ENCODE data around the gene FN3K. TPM values are rescaled to one million over a fixed set of nuclear protein-coding genes. Genes with fewer than 3 reads are reported as not detected.

The FN3K gene
- total RNA-seq, 1 donor from 2014 or later: 33.7 TPM

DNA sequence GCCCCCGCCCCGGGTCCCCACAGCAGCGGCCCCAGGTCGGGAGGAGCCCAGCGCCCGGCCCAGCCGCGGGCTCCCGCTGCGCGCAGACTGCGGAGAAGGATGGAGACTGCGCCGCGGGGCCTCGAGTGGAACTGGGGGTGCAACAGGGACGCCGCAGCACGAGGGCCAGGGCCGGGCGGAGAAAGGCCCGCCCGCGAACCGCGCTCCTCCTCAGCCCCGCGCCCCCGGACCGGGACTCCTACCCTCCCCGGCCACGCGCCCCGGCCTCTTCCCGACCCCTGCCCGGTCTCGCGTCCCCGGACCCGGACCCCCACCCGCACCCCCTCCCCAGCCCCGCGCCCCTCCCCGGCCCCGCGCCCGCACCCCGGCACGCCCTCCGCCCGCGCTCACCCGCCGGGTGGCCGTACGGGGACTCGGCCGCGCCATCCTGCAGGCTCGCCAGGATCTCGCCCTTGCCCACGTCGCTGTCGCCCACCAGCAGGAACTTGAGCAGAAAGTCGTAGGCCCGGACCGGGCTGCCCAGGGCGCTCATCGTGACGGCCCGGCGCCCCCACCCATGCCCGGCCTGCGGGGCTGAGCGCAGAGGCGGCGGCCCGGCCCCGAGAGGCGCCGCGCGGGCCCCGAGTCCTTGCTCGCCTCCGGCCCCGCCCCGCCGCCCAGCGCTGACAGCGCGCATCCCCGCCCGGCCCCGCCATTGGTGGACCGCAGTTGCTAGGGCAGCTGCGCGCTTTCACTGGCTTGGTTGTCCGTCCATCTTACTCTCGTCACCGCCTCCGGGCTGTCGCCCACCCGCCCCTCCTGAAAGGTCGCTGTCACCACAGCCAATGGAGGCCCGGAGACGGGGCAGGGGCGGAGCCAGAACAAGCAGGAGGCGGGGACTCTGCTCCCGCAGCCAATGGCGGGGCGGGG lies 37.1 kb upstream of the FN3K start, which contains the start of gene RAB40B:
TSS of gene RAB40B (minus strand) at position 634 of the 909 bp plus-strand sequence. CDS start at position 532, 102 bp downstream.
- Mint-ChIP-seq H3K27me3 (ENCODE audit: unreplicated experiment) (peaks cover 11% of the 10 kb centered on the region), H3K4me1 (ENCODE audit: low read depth, unreplicated experiment) (no peaks in the 10 kb centered on the region)
- no peak for TF ChIP-seq CTCF (IDR thresholded peaks at IDR 0.05; ENCODE audit: partially characterized antibody, unreplicated experiment)

DNA sequence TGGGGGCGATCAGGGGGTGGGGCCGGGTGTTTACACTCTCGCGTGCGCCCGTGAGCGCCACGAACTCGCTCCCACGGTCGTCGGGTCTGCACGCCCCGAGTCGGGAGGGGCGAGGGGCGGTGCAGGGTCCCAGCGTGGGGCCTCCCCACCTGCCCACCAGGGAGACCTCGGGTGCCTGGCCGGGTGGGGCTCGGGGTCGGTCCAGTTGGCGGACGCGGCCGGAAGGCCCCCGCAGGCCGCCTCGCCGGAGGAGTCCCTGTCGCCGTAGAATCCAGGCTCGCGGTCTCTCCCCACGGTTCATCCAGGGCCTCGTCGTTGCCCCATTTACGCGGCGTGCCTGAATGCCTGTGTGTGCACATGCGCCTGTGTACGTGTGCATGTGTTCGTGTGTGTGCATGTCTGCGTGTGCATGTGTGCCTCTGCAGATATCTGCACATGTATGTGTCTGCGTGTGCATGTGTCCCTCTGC lies 36.4 kb upstream of the FN3K start:
- no peak for DNase-seq
- peaks cover 11% of the 10 kb centered on the region for H3K27me3 Mint-ChIP-seq (ENCODE audit: unreplicated experiment)
- TF ChIP-seq CTCF (IDR thresholded peaks at IDR 0.05; ENCODE audit: partially characterized antibody, unreplicated experiment): no peak
- H3K4me1 Mint-ChIP-seq (ENCODE audit: low read depth, unreplicated experiment): no peaks in the 10 kb centered on the region
- H3K27ac Mint-ChIP-seq (ENCODE audit: unreplicated experiment): peak overlapping the region; percentile 59
- H3K9me3 Mint-ChIP-seq (ENCODE audit: unreplicated experiment): peaks cover 13% of the 10 kb centered on the region
- H3K4me3 Mint-ChIP-seq (ENCODE audit: unreplicated experiment): peak overlapping the region; percentile 96
- H3K36me3 Mint-ChIP-seq (ENCODE audit: unreplicated experiment): peaks cover 12% of the 10 kb centered on the region

More for the DNA sequence above, 37.1 kb upstream of the FN3K start, which contains the start of gene RAB40B:
- H3K9me3 Mint-ChIP-seq (ENCODE audit: unreplicated experiment): peaks cover 13% of the 10 kb centered on the region
- peak; percentile 99 for DNase-seq
- peak within 1 kb of the TSS; percentile 96 for H3K4me3 Mint-ChIP-seq (ENCODE audit: unreplicated experiment)
- H3K27ac Mint-ChIP-seq (ENCODE audit: unreplicated experiment): peak within 1 kb of the TSS; percentile 59
- peaks cover 12% of the 10 kb centered on the region for H3K36me3 Mint-ChIP-seq (ENCODE audit: unreplicated experiment)

DNA sequence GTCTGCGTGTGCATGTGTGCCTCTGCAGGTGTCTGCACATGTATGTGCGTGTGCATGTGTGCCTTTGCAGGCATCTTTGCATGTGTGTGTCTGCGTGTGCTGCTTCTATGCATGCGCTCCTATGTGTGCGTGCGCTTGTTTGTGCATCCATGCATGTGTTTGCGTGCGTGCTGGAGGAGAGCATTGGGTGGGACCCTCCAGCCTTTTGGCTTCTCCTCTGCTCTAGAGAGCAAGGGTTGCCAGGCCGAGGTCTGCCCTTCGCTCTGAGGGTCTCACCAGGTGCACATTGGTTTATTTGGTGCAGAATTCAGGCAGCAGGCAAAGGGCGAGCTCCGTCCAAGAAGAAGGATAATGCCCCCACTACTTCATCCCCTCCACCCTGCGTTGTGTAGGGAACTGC lies 35.9 kb upstream of the FN3K start:
- peaks cover 12% of the 10 kb centered on the region for H3K9me3 Mint-ChIP-seq (ENCODE audit: unreplicated experiment)
- peaks cover 10% of the 10 kb centered on the region for H3K36me3 Mint-ChIP-seq (ENCODE audit: unreplicated experiment)
- no peaks in the 10 kb centered on the region for H3K4me1 Mint-ChIP-seq (ENCODE audit: low read depth, unreplicated experiment)
- peak overlapping the region; percentile 96 for H3K4me3 Mint-ChIP-seq (ENCODE audit: unreplicated experiment)
- no peak for TF ChIP-seq CTCF (IDR thresholded peaks at IDR 0.05; ENCODE audit: partially characterized antibody, unreplicated experiment)
- H3K27ac Mint-ChIP-seq (ENCODE audit: unreplicated experiment): peak overlapping the region; percentile 59
- no peak for DNase-seq
- peaks cover 11% of the 10 kb centered on the region for H3K27me3 Mint-ChIP-seq (ENCODE audit: unreplicated experiment)

DNA sequence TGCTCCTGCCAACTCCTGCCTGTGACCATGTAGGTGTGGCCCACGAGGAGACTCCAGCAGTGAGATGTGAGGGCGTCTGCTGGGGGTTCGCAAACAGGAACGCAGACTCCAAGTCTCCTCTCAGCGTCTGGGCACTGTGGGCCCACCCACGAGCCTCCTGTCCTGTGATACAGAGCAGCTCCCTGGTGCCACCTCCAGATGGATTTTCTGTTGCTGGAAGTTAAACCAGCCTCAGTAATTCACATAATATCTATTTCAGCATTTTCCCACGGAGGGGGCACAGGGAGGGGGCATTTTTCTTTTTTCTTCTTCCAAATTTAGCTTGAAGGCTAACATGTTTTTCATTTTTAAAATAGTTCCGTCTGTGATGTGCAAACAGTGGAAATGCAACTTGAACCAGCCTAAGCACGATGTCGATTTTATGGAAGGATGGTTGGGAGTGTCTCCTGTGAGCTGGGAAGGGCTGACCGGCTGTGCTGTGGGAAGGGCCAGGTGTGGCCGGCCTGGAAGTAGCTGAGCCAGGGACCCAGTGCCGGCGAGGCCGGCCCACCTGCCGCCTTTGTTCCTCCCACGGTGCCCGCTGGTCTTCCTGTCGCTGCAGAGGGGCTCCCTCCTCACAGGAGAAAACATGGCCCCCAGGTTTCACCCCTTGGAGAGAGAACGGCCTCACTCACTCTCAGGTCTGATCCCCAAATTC lies 33.0 kb upstream of the FN3K start:
- no peak overlapping the region for H3K27ac Mint-ChIP-seq (ENCODE audit: unreplicated experiment)
- H3K4me1 Mint-ChIP-seq (ENCODE audit: low read depth, unreplicated experiment): no peaks in the 10 kb centered on the region

More for the DNA sequence above, 33.0 kb upstream of the FN3K start:
- Mint-ChIP-seq H3K27me3 (ENCODE audit: unreplicated experiment) (peaks cover 4% of the 10 kb centered on the region), H3K4me3 (ENCODE audit: unreplicated experiment) (no peak overlapping the region), H3K9me3 (ENCODE audit: unreplicated experiment) (peaks cover 7% of the 10 kb centered on the region), H3K36me3 (ENCODE audit: unreplicated experiment) (no peaks in the 10 kb centered on the region)
- TF ChIP-seq CTCF (IDR thresholded peaks at IDR 0.05; ENCODE audit: partially characterized antibody, unreplicated experiment): no peak
- no peak for DNase-seq
